ENCODE results near the gene ROBO2.

The ROBO2 gene

GRCh38 chr3:77571971-77572715 lies 532.2 kb downstream of the ROBO2 start:
- no peak for TF ChIP-seq CTCF (conservative IDR thresholded peaks at IDR 0.05)
- TF ChIP-seq ZFX (IDR thresholded peaks at IDR 0.05): no peak

GRCh38 chr3:77577264-77577663 lies 537.4 kb downstream of the ROBO2 start:
- H3K27ac ChIP-seq: no peak overlapping the region
- no peak for TF ChIP-seq ZFX (IDR thresholded peaks at IDR 0.05)
- no peak for TF ChIP-seq CTCF (conservative IDR thresholded peaks at IDR 0.05)

More at GRCh38 chr3:77571971-77572715, 532.2 kb downstream of the ROBO2 start:
- H3K27ac ChIP-seq: no peak overlapping the region

DNA sequence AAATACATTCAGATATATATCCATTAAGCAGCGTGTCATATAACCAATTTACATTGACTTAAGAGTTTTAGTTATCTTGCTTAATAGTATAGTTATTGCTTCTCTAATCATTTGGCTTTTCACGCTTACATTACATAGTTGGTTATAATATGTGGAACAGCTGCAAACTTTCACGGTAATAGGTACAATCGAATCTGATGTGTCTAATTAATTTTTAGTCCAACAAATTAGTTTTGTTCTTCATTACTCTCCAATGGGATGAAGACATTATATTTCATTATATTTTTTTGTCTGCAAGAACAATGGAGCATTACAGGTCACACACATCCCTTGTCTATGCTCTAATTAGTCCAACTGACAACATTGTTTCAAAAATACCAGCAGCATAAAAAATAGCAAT lies 546.3 kb downstream of the ROBO2 start:
- H3K27ac ChIP-seq: no peak overlapping the region
- TF ChIP-seq ZFX (IDR thresholded peaks at IDR 0.05): no peak
- no peak for TF ChIP-seq CTCF (conservative IDR thresholded peaks at IDR 0.05)

- TF ChIP-seq ZFX (IDR thresholded peaks at IDR 0.05): no peak
- TF ChIP-seq CTCF (conservative IDR thresholded peaks at IDR 0.05): no peak
- H3K27ac ChIP-seq: no peak overlapping the region
These were observed 549.0 kb downstream of the ROBO2 start for GRCh38 chr3:77588863-77589262.

GRCh38 chr3:77590191-77590590 lies 550.3 kb downstream of the ROBO2 start:
- TF ChIP-seq CTCF (conservative IDR thresholded peaks at IDR 0.05) (no peak), ZFX (IDR thresholded peaks at IDR 0.05) (no peak)
- no peak overlapping the region for H3K27ac ChIP-seq

GRCh38 chr3:77595371-77595870 lies 555.5 kb downstream of the ROBO2 start:
- no peak overlapping the region for H3K27ac ChIP-seq
- TF ChIP-seq CTCF (conservative IDR thresholded peaks at IDR 0.05) (no peak), ZFX (IDR thresholded peaks at IDR 0.05) (no peak)

GRCh38 chr3:77599948-77600347 lies 560.0 kb downstream of the ROBO2 start:
- TF ChIP-seq ZFX (IDR thresholded peaks at IDR 0.05) (no peak), CTCF (conservative IDR thresholded peaks at IDR 0.05) (no peak)
- no peak overlapping the region for H3K27ac ChIP-seq
